Stromal cell of bone marrow (primary cell): ENCODE results near the gene SBK1.
"Not testable (repeated sequence)": the region's sequence is repeated elsewhere in the genome, so short reads cannot be mapped to it uniquely, and the experiment has no call there.

Experiments used
- DNase-seq: peaks from one replicate; pipeline ENCODE4 v3.0.0-alpha.2; 2012; ENCODE audit warnings: low read depth

Gene SBK1

GRCh38 chr16:28335678-28336077 lies 43.4 kb downstream of the SBK1 start:
- DNase-seq = not testable (repeated sequence)

GRCh38 chr16:28336940-28337710 lies 44.8 kb downstream of the SBK1 start:
- DNase-seq = not testable (repeated sequence)

GRCh38 chr16:28338230-28338629 lies 45.9 kb downstream of the SBK1 start:
- not testable (repeated sequence) for DNase-seq

DNA sequence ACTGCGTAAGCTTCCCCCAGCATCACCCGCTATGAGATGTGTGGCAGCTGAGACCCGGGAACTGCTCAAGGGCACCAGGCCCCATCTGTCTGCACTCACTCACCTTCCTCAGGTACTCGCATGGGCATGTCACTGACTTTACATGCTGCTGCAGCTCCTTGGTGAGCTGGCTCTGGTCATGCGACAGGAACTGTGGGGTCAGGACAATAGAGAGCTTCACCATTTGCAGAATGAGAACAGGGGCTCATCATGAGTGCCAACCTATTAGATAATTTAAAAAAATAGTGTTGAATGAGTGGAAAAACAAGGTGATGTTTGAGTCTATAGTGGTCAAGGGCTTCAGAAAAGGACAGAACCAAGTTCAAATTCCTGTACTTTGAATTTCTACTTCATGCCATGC lies 70.3 kb downstream of the SBK1 start:
- not testable (repeated sequence) for DNase-seq

DNA sequence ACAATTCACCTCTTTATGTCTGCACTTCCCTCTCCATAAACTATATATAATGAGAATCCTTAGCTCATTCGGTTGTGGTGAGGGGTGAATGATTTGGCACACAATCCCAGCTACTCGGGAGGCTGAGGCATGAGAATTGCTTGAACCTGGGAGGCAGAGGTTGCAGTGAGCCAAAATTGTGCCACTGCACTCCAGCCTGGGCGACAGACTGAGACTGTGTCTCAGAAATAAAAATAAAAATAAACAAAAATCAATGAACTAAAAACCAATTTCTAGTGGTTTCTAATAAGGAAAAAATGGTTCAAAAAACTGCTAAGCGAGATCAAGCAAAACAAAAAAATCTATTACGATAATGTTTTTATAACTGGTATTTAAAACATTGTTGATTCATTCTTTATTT lies 71.1 kb downstream of the SBK1 start, which contains the start of gene NPIPB6:
TSS of gene NPIPB6 (minus strand) at position 101 of the 400 bp plus-strand sequence. CDS start 686 bp downstream, outside the sequence.
- not testable (repeated sequence) for DNase-seq

DNA sequence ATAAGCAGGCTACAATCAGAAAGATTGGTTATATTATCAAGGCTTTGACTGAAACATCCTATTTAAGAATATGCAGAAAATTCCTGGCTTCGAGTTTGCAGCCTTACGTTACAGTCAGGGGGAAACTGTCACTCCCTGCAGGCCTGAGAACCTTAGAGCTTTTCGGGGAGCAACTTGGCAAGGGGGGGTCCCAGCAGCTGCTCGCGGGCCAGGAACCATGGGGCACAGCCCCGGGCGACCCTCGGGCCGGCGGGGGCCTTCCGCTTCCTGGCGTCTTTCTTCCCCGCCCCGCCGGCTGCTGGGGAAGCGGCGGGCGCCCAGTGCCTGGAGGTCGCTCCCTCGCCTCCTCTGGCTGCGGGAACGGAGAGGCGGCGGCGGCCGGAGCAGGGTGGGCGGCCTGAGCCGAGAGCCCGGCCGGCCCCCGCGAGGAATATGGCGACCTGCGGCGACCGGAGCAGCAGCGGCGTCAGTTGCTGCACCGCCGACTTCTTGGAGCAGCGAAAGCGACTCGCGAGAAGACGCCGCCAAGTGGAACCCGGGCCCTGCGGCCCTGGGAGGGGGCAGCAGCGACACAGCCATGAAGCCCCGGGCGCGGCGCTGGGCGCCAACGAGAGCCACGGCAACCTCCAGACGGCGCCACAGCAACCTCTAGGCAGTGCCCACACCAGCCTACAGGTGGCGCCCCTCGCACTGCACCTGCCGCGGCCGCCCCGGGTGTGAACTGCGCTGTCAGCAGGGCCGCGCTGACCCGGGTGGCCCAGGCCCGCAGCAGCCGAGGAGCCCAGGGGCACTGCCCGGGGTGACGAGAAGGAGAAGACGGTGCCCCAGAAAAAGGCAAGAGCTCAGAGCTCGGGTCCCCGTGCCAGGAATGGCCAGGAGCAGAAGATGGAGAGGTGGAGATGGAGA lies 72.2 kb downstream of the SBK1 start:
- not testable (repeated sequence) for DNase-seq

DNA sequence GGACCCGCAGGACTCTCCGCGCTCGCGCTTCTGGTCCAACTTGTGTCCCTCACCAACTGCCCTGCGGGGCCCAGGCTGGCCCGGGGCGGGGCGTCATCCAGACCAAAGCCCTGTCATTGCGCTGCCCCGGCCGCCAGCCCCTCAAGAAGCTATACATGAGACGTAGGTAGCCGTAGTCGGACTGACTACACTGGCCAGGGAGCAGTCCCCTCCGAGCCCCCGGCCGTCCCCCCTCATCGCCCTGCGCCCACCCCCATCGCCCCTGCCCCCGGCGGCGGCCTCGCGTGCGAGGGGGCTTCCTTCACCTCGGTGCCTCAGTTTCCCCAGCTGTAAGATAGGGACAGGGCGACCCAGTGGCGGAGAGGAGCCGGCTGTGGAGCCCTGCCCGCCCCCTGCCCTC lies 75.6 kb downstream of the SBK1 start:
- not testable (repeated sequence) for DNase-seq
